EH (cell line): Measurements from ENCODE around the gene HPS1.

Source experiments
- DNase-seq: peaks from one replicate; pipeline ENCODE4 v3.0.0-alpha.2; 2015; ENCODE audit warnings: low read depth

HPS1 gene

GRCh38 chr10:98388101-98388655 is 58.6 kb downstream of the HPS1 start:
- no peak for DNase-seq

GRCh38 chr10:98384531-98385133 is 62.1 kb downstream of the HPS1 start:
- DNase-seq, result no peak

GRCh38 chr10:98383869-98384268 is 62.9 kb downstream of the HPS1 start:
- DNase-seq, result no peak

GRCh38 chr10:98383134-98383667 is 63.5 kb downstream of the HPS1 start:
- peak; percentile 92 for DNase-seq

GRCh38 chr10:98382691-98383101 is 64.0 kb downstream of the HPS1 start:
- peak; percentile 64 for DNase-seq

GRCh38 chr10:98380493-98381339 is 66.0 kb downstream of the HPS1 start:
- DNase-seq, result no peak

GRCh38 chr10:98378722-98379121 is 68.0 kb downstream of the HPS1 start:
- DNase-seq, result peak; percentile 40

- DNase-seq, result no peak
Observed at GRCh38 chr10:98377536-98377935, 69.2 kb downstream of the HPS1 start.

GRCh38 chr10:98377001-98377400 is 69.7 kb downstream of the HPS1 start:
- DNase-seq, result no peak

- DNase-seq, result no peak
Observed at GRCh38 chr10:98376485-98376884, 70.2 kb downstream of the HPS1 start.

- DNase-seq, result peak; percentile 90
Observed at GRCh38 chr10:98374217-98374985, 72.3 kb downstream of the HPS1 start.

GRCh38 chr10:98373260-98374040 is 73.3 kb downstream of the HPS1 start:
- no peak for DNase-seq

- no peak for DNase-seq
Observed at GRCh38 chr10:98370831-98371820, 75.6 kb downstream of the HPS1 start.

GRCh38 chr10:98369801-98370200 is 76.9 kb downstream of the HPS1 start:
- no peak for DNase-seq

- DNase-seq, result no peak
Observed at GRCh38 chr10:98368644-98369043, 78.1 kb downstream of the HPS1 start.

GRCh38 chr10:98367604-98368451 is 78.9 kb downstream of the HPS1 start:
- DNase-seq, result no peak
